ENCODE results near the gene SH3PXD2B. TPM values are rescaled to one million over a fixed set of nuclear protein-coding genes. Genes with fewer than 3 reads are reported as not detected.

The SH3PXD2B gene
- total RNA-seq, 6 donors from 2014 or later: 17.1 to 55.5 (median 43.2) TPM

DNA sequence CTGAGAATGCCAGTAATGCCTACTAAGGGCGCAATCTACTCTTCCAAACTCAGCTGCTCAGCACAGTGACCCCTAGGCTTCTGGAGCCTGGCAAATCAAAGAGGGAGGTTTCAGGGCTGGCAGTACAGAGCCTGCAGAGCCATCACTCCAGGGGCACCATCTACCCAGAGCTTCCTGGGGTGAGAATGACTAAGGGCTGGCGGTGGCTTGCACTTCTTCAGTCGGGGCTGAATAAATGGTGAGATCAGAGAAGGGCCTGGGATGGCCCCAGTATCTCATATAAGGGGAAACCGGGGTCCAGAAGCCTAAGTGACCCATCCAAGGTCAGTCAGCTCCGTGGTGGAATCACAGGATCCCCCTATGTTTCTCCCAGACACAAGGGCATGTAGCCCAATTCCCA, 5.3 kb downstream of the SH3PXD2B start:
- DNase-seq (peak in 1 of 2 donors; percentile 13), ATAC-seq (ENCODE audit: low FRiP score in 2 of 2) (no peak)
- no peak overlapping the region for H3K27ac ChIP-seq
- no peaks in the 10 kb centered on the region for H3K9me3 ChIP-seq
- no peak overlapping the region for H3K4me3 ChIP-seq
- H3K36me3 ChIP-seq: no peaks in the 10 kb centered on the region
- TF ChIP-seq EP300 (IDR thresholded peaks at IDR 0.05): no peak
- TF ChIP-seq POLR2AphosphoS5 (IDR thresholded peaks at IDR 0.05): no peak
- TF ChIP-seq, protein P1, sequence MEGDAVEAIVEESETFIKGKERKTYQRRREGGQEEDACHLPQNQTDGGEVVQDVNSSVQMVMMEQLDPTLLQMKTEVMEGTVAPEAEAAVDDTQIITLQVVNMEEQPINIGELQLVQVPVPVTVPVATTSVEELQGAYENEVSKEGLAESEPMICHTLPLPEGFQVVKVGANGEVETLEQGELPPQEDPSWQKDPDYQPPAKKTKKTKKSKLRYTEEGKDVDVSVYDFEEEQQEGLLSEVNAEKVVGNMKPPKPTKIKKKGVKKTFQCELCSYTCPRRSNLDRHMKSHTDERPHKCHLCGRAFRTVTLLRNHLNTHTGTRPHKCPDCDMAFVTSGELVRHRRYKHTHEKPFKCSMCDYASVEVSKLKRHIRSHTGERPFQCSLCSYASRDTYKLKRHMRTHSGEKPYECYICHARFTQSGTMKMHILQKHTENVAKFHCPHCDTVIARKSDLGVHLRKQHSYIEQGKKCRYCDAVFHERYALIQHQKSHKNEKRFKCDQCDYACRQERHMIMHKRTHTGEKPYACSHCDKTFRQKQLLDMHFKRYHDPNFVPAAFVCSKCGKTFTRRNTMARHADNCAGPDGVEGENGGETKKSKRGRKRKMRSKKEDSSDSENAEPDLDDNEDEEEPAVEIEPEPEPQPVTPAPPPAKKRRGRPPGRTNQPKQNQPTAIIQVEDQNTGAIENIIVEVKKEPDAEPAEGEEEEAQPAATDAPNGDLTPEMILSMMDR (IDR thresholded peaks at IDR 0.05): no peak
- no peak for TF ChIP-seq POLR2A (IDR thresholded peaks at IDR 0.05)
- peaks cover 23 to 44% (median 33%) of the 10 kb centered on the region in 4 donors for H3K4me1 ChIP-seq
- 75 to 77% methylated on average over 5 of the region's 5 CpGs for WGBS, 2 donors
- peaks cover 0 to 1% (median 0%) of the 10 kb centered on the region in 4 donors for H3K27me3 ChIP-seq

DNA sequence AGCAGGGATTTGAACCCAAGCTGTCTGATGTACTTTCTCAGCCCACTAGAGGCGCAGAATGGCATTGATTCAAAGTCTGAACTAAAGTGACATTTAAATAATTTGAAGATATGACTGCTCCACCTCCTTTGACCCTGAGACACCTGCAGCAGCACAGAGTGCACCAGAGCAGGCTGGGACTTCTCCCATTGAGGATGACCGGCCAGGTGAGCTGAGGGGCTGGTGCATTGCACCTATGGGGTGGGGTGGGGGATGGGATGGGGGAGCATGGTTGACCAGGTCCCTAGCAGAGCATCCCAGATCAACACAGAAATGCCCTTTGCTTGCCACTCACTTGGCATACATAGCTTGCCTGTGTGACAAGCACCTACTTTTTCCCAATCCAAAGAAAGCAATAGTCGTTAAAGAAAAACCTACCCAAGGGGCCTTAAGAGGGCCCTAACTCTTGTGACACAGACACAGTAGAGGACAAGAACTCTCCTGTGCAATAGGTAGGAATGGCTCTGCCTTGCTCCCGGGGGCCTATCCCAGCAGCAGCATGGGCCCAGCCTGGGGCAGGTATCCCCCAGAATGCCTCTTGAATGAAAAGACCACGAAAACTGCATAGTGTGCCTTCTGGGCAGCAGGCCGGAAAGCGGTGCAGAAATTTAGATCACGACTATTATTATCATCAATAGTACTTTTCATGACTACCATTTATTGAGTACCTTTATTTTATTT, 6.5 kb downstream of the SH3PXD2B start:
- no peak overlapping the region for H3K4me3 ChIP-seq

DNA sequence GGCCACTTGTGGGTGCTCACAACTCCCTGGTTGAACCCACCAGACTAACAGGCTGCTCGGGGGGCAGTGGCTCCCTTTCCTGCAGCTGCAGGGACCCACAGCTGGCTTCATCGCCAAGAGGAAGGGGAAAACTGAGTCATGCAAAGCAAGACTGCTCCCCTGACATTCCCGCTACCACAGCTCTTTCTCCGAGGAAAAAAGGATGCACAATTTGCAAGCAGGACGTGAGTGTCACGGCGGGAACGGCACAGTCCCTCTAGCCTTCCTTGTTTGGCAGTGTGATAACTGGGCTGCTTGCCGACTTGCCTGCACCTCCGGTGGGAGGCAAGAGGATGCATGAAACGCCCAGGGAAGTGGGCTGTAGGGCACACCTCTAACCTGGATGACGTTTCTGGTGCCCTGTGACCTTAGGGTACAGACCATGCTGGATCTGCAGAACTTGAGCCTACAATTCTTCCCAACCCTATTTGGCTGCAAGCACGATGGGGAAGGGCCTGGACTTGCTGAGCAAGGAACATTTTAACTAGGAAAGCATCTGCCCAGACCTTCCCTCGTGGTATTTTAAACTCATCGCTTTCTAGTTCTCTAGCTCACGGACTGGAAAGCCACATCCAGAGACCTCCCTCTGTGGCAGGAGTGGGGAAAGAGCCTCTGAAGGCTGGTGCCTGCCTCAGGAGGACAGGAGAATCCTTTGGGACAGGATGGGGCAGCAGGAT, 7.8 kb downstream of the SH3PXD2B start:
- 74 to 75% methylated on average over 13 to 16 of the region's 16 CpGs for WGBS, 2 donors
- Histone ChIP-seq H3K27me3 (no peaks in the 10 kb centered on the region), H3K27ac (peak overlapping the region in 1 of 4 donors; percentile 0), H3K36me3 (no peaks in the 10 kb centered on the region), H3K9me3 (no peaks in the 10 kb centered on the region), H3K4me3 (no peak overlapping the region), H3K4me1 (peaks cover 28 to 45% (median 33%) of the 10 kb centered on the region in 4 donors)
- no peak for ATAC-seq (ENCODE audit: low FRiP score in 2 of 2)
- TF ChIP-seq, protein P1 (IDR thresholded peaks at IDR 0.05): no peak
- no peak for TF ChIP-seq POLR2AphosphoS5 (IDR thresholded peaks at IDR 0.05)
- no peak for TF ChIP-seq POLR2A (IDR thresholded peaks at IDR 0.05)
- TF ChIP-seq EP300 (IDR thresholded peaks at IDR 0.05): no peak
- no peak for DNase-seq

More for the DNA sequence above, 6.5 kb downstream of the SH3PXD2B start:
- TF ChIP-seq POLR2AphosphoS5 (IDR thresholded peaks at IDR 0.05) (no peak), POLR2A (IDR thresholded peaks at IDR 0.05) (no peak), EP300 (IDR thresholded peaks at IDR 0.05) (no peak)
- TF ChIP-seq, protein P1 (IDR thresholded peaks at IDR 0.05): no peak
- WGBS, 2 donors: 87 to 92% methylated on average over 8 of the region's 8 CpGs
- H3K27ac ChIP-seq: no peak overlapping the region
- H3K9me3 ChIP-seq: no peaks in the 10 kb centered on the region
- no peaks in the 10 kb centered on the region for H3K36me3 ChIP-seq
- ATAC-seq (ENCODE audit: low FRiP score in 2 of 2) (no peak), DNase-seq (no peak)
- H3K4me1 ChIP-seq: peaks cover 31 to 45% (median 36%) of the 10 kb centered on the region in 4 donors
- H3K27me3 ChIP-seq: no peaks in the 10 kb centered on the region

DNA sequence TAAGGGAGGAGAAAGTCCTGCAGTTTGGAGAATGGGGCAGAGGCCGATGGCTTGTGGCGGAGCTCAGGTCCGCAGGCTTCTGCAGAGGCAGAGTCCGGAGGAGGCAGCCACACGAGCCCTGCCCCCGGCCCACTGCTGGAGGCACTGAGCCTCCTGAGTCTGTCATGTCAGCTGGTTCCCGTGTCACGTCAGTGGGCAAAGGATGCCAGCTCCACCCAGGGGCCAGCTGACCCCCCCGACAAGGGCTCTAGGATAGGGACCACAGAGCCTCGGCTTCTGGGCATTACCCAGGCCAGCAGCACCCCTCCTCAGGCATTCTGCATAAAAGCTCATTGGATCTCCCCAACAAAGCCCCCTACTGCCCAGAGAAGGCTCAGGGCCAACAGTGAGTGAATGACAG, 8.5 kb downstream of the SH3PXD2B start:
- H3K27ac ChIP-seq: peak overlapping the region in 1 of 4 donors; percentile 0
- 94% methylated on average over 10 of the region's 10 CpGs; no CpG with 5 or more reads in 1 of the 2 donors for WGBS, 2 donors
- peaks cover 26 to 45% (median 29%) of the 10 kb centered on the region in 4 donors for H3K4me1 ChIP-seq
- DNase-seq: peak in 1 of 2 donors; percentile 79
- H3K27me3 ChIP-seq: no peaks in the 10 kb centered on the region
- no peak for ATAC-seq (ENCODE audit: low FRiP score in 2 of 2)
- H3K36me3 ChIP-seq: no peaks in the 10 kb centered on the region
- TF ChIP-seq EP300 (IDR thresholded peaks at IDR 0.05) (no peak), POLR2AphosphoS5 (IDR thresholded peaks at IDR 0.05) (no peak), POLR2A (IDR thresholded peaks at IDR 0.05) (no peak)
- TF ChIP-seq, protein P1 (IDR thresholded peaks at IDR 0.05): no peak
- no peaks in the 10 kb centered on the region for H3K9me3 ChIP-seq
- H3K4me3 ChIP-seq: no peak overlapping the region

Data from upper lobe of left lung (tissue), 6 donors.